ENCODE measurements around the gene NOC4L.

Gene NOC4L

DNA sequence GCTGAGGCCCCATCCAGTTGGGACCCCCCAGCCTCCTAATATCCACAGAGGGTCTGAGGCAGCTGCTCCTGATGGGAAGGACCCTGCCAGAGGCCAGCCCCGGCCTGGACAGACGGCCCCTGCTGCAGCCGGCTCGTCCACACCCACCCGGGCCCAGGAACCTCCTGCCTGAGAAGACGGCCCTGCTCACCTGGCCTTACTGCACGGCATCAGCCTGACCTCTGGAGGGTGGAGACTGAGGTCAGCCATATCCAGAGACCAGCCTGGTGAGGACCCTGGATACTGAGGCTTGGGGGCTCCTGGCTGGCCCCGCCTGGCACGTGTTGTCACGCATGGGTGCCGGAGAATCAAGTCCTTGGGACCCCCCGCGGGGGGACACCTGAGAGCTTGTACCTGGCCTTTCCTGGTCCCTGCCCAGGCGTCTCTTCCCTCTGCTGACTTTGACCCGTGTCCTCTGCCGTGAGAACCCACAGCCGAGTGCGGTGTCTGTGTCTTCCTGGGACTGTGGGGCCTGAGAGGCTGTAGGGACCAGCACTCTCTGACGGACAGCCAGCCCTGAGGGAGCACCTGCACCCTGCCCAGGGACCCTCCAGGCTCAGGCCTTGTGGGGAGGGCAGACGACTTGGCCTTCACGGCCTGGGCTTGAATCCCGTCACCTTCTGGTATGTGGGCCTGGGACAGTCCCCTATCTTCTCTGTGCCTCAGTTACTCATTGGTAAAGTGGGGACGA, 57.3 kb downstream of the NOC4L start:
- no peak for DNase-seq

All from GF-D8 (cell line).